ENCODE results near the gene DYNC1I1. TPM values are rescaled to one million over a fixed set of nuclear protein-coding genes. Genes with fewer than 3 reads are reported as not detected.

The DYNC1I1 gene
- polyA plus RNA-seq, 1 donor from 2014 or later = 28.9 TPM

DNA sequence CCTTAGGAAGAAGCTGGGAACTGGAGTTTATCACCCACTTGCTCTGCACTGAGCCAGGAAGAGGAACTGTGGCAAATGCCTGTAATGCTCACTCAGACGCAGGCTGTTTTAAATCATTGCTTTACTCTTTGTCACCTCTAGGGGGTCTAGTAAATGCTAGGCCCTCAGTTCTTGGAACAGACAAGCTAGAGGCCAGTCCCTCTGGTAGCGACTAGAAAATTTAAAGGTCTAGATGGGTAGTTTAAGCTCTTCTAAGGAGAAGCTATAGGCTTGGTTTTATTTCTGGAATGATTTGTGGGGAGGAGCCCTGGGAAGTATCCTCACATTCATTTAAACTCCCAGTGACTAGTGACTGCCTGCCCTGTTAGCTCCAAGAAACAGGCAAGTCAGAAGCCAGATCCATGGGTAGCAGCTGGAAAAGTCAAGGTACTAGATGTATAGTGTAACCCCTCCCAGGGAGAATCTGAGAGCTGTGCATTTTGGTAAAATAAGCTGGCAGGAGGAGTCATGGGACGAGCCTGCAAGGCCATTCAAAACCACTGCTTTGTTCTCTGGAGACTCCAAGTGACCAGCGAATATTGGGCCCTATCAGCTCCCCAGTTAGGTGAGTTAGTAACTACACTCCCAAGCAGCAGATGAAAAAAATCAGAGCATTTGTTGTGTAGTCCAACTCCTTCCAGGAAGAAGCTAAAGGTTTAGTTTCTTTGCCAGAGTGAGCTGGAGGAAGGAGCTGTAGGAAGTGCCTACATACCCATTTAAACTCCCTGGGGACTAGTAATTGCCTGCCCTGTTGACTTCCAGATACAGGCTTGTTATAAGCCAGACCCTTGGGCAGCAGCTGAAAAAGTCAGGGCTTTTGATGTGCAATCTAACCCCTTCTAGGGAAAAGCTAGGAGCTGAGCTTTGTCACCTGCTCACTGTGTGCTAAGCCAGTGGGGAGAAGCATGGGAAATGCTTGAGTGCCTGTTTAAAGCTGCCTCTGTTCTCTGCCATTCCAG, 68.9 kb downstream of the DYNC1I1 start:
- Histone ChIP-seq H3K27ac (ENCODE audit: low read length) (no peak overlapping the region), H4K20me1 (ENCODE audit: insufficient read depth) (no peaks in the 10 kb centered on the region), H3K9ac (ENCODE audit: low read length) (no peak overlapping the region), H3K27me3 (ENCODE audit: insufficient read depth, low read depth, low read length) (no peaks in the 10 kb centered on the region), H3K9me3 (ENCODE audit: low read length) (no peaks in the 10 kb centered on the region), H3K79me2 (replicated peaks; ENCODE audit: insufficient read depth, low read length) (no peaks in the 10 kb centered on the region), H2AFZ (ENCODE audit: low read depth, low read length) (no peak overlapping the region), H3K36me3 (ENCODE audit: insufficient read depth, low read length) (no peaks in the 10 kb centered on the region), H3K9me2 (ENCODE audit: insufficient read depth, low read length) (no peaks in the 10 kb centered on the region), H3K4me2 (ENCODE audit: low read length) (no peak overlapping the region), H3F3A (ENCODE audit: insufficient read depth, low read length, poor library complexity, severe bottlenecking) (no peaks in the 10 kb centered on the region), H3K4me3 (ENCODE audit: low read length) (no peak overlapping the region)
- no peak for TF ChIP-seq EZH2 (IDR thresholded peaks at IDR 0.05; ENCODE audit: borderline replicate concordance, insufficient read depth, low read length, poor library complexity, severe bottlenecking)

DNA sequence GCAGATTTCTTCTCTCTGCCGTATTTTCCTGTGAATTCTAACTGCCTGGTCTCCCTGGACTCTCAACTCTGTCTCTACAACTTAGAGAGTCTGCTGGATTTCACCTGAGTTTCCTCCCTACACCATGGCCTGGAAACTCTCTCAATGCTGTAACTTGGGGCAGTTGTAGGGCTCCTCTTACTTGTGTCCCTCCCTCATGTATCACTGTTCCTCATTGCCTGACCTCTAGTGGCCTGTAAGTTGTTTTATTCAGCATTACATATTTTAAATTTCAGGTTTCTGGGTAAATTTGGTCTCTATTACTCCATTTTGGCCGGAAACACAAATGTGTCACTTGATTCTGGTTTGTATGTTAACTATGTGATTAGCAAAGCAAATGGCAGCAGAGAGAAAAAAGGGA, 70.9 kb downstream of the DYNC1I1 start:
- Histone ChIP-seq H3K9ac (ENCODE audit: low read length) (no peak overlapping the region), H3K4me2 (ENCODE audit: low read length) (no peak overlapping the region), H3K79me2 (replicated peaks; ENCODE audit: insufficient read depth, low read length) (no peaks in the 10 kb centered on the region), H3K27ac (ENCODE audit: low read length) (no peak overlapping the region), H2AFZ (ENCODE audit: low read depth, low read length) (no peak overlapping the region), H3K27me3 (ENCODE audit: insufficient read depth, low read depth, low read length) (no peaks in the 10 kb centered on the region), H3K9me3 (ENCODE audit: low read length) (no peaks in the 10 kb centered on the region), H3F3A (ENCODE audit: insufficient read depth, low read length, poor library complexity, severe bottlenecking) (no peaks in the 10 kb centered on the region), H3K9me2 (ENCODE audit: insufficient read depth, low read length) (no peaks in the 10 kb centered on the region), H3K4me3 (ENCODE audit: low read length) (no peak overlapping the region), H4K20me1 (ENCODE audit: insufficient read depth) (no peaks in the 10 kb centered on the region), H3K36me3 (ENCODE audit: insufficient read depth, low read length) (no peaks in the 10 kb centered on the region)
- no peak for TF ChIP-seq POLR2AphosphoS5 (IDR thresholded peaks at IDR 0.05)
- TF ChIP-seq RAD21 (conservative IDR thresholded peaks at IDR 0.05) = no peak
- no peak for TF ChIP-seq EZH2 (IDR thresholded peaks at IDR 0.05; ENCODE audit: borderline replicate concordance, insufficient read depth, low read length, poor library complexity, severe bottlenecking)
- TF ChIP-seq TAF1 (IDR thresholded peaks at IDR 0.05; ENCODE audit: low read depth) = no peak
- no peak for TF ChIP-seq SMC3 (conservative IDR thresholded peaks at IDR 0.05; ENCODE audit: poor library complexity)

DNA sequence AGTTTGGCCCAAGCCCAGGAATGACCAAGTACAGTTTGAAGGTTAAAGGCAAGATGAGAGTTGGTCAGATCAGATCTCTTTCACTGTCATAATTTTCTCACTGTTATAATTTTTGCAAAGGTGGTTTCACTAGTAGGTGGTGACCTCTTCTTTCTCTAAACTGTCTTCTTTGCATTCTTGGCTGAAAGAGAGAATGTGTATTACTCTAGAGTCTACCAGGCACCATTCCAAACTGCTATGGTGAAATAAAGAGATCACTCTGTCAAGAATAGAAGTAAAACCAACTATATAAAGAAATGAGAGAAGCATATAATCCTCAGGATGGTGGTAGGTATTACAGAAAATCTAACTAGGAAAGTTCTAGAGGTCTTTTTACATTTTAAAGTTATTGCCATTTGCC, 72.7 kb downstream of the DYNC1I1 start:
- Histone ChIP-seq H3K4me3 (ENCODE audit: low read length) (no peak overlapping the region), H2AFZ (ENCODE audit: low read depth, low read length) (no peak overlapping the region), H3K79me2 (replicated peaks; ENCODE audit: insufficient read depth, low read length) (no peaks in the 10 kb centered on the region), H3K27me3 (ENCODE audit: insufficient read depth, low read depth, low read length) (no peaks in the 10 kb centered on the region), H3K9me3 (ENCODE audit: low read length) (no peaks in the 10 kb centered on the region), H3K9me2 (ENCODE audit: insufficient read depth, low read length) (no peaks in the 10 kb centered on the region), H3K9ac (ENCODE audit: low read length) (no peak overlapping the region), H3F3A (ENCODE audit: insufficient read depth, low read length, poor library complexity, severe bottlenecking) (no peaks in the 10 kb centered on the region), H3K27ac (ENCODE audit: low read length) (no peak overlapping the region), H4K20me1 (ENCODE audit: insufficient read depth) (no peaks in the 10 kb centered on the region), H3K4me2 (ENCODE audit: low read length) (no peak overlapping the region), H3K36me3 (ENCODE audit: insufficient read depth, low read length) (no peaks in the 10 kb centered on the region)
- TF ChIP-seq, protein P1, sequence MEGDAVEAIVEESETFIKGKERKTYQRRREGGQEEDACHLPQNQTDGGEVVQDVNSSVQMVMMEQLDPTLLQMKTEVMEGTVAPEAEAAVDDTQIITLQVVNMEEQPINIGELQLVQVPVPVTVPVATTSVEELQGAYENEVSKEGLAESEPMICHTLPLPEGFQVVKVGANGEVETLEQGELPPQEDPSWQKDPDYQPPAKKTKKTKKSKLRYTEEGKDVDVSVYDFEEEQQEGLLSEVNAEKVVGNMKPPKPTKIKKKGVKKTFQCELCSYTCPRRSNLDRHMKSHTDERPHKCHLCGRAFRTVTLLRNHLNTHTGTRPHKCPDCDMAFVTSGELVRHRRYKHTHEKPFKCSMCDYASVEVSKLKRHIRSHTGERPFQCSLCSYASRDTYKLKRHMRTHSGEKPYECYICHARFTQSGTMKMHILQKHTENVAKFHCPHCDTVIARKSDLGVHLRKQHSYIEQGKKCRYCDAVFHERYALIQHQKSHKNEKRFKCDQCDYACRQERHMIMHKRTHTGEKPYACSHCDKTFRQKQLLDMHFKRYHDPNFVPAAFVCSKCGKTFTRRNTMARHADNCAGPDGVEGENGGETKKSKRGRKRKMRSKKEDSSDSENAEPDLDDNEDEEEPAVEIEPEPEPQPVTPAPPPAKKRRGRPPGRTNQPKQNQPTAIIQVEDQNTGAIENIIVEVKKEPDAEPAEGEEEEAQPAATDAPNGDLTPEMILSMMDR (IDR thresholded peaks at IDR 0.05; ENCODE audit: poor library complexity, severe bottlenecking) = no peak
- TF ChIP-seq EP300 (conservative IDR thresholded peaks at IDR 0.05; ENCODE audit: poor library complexity, severe bottlenecking) = no peak

Measured in neural cell (in vitro differentiated cells).